HepG2 (cell line): ENCODE data around the gene TOR4A. TPM values are rescaled to one million over a fixed set of nuclear protein-coding genes. Genes with fewer than 3 reads are reported as not detected.

Experiments used
- ADNP ChIP-seq: sonication (generic); formaldehyde crosslinking; IDR thresholded peaks from 2 replicates; pipeline ENCODE4 v1.4.0; 2020; ENCODE audit warnings: missing genetic modification reagents
- MAZ ChIP-seq, 2 experiments: sonication (generic) in 1 of 2; formaldehyde crosslinking in 1 of 2; IDR thresholded peaks; 2 replicates each; pipeline versions ENCODE4 v1.5.0 to v1.6.1; 2012 to 2020; ENCODE audit warnings: low read depth in 2 of 2, mild to moderate bottlenecking in 2 of 2, borderline replicate concordance in 1 of 2, improper control_type of control experiment in 1 of 2, low read length in 1 of 2, missing genetic modification reagents in 1 of 2, moderate library complexity in 1 of 2
- MBD4 ChIP-seq: IDR thresholded peaks from 2 replicates; pipeline ENCODE4 v1.6.1; 2012; ENCODE audit warnings: low read length, inconsistent platforms, borderline replicate concordance
- RBFOX2 ChIP-seq: fragments of 200-400 bp; formaldehyde crosslinking; IDR thresholded peaks from 2 replicates; pipeline ENCODE4 v1.6.1; 2017; ENCODE audit warnings: low read depth, mild to moderate bottlenecking, low read length
- REXO4 ChIP-seq: sonication (generic); formaldehyde crosslinking; IDR thresholded peaks from 2 replicates; pipeline ENCODE4 v1.8.0; 2022; ENCODE audit warnings: missing genetic modification reagents, mild to moderate bottlenecking, borderline replicate concordance
- SALL1 ChIP-seq: sonication (generic); formaldehyde crosslinking; IDR thresholded peaks from 2 replicates; pipeline ENCODE4 v1.8.0; 2022; ENCODE audit warnings: mild to moderate bottlenecking, missing genetic modification reagents
- SOX13 ChIP-seq, 3 experiments: fragments of 450-650 bp in 1 of 3; sonication (generic) in 1 of 3; formaldehyde crosslinking in 1 of 3; IDR thresholded peaks in 2 of 3; conservative IDR thresholded peaks in 1 of 3; 2 replicates each; pipeline versions ENCODE4 v1.5.0 to v1.6.1; 2016 to 2020; ENCODE audit warnings: antibody characterized with exemption in 1 of 3, mild to moderate bottlenecking in 1 of 3, missing compliant biosample characterization in 1 of 3, missing genetic modification reagents in 1 of 3, moderate library complexity in 1 of 3
- ZNF3 ChIP-seq: IDR thresholded peaks from 2 replicates; pipeline ENCODE4 v1.7.0; 2017; ENCODE audit warnings: inconsistent platforms
- ZNF496 ChIP-seq: sonication (generic); formaldehyde crosslinking; IDR thresholded peaks from 2 replicates; pipeline ENCODE4 v1.8.1; 2023; ENCODE audit warnings: mild to moderate bottlenecking, moderate library complexity, missing genetic modification reagents; ENCODE audit not compliant: insufficient replicate concordance
- ZNF782 ChIP-seq: sonication (generic); formaldehyde crosslinking; IDR thresholded peaks from 2 replicates; pipeline ENCODE4 v1.4.0; 2020; ENCODE audit warnings: missing genetic modification reagents, mild to moderate bottlenecking, borderline replicate concordance
- ZNF891 ChIP-seq: sonication (generic); formaldehyde crosslinking; IDR thresholded peaks from 2 replicates; pipeline ENCODE4 v1.5.0; 2020; ENCODE audit warnings: mild to moderate bottlenecking, missing genetic modification reagents
- polyA plus RNA-seq, 8 experiments: library from polyadenylated mRNA; depleted of rRNA in 3 of 8; stranded (reverse) in 7 of 8; unstranded in 1 of 8; fragments of >200 nt; fragmentation: Illumina TruSeq in 4 of 8; extraction: Trizol in 4 of 8; gene quantifications; 2 replicates each; pipeline versions ENCODE4 v1.2.1 to v1.2.3, GENCODE V29; 2011 to 2016; ENCODE audit warnings: low read depth in 4 of 8, missing spikeins in 1 of 8, mixed read lengths in 1 of 8; ENCODE audit not compliant: insufficient read depth in 1 of 8
- total RNA-seq, 5 experiments: library from RNA; depleted of rRNA; stranded (reverse); fragments of >200 nt; fragmentation: Illumina TruSeq; extraction: Trizol; gene quantifications; 2 replicates each; pipeline ENCODE4 v1.2.3, GENCODE V29; 2016; ENCODE audit warnings: low read depth in 1 of 5
- TF ChIP-seq, protein P1 (sequence below): sonication (generic); formaldehyde crosslinking; IDR thresholded peaks from 2 replicates; pipeline ENCODE4 v1.4.0; 2020; ENCODE audit warnings: missing genetic modification reagents
- TF ChIP-seq, protein P2 (sequence below): sonication (generic); formaldehyde crosslinking; IDR thresholded peaks from 2 replicates; pipeline ENCODE4 v1.4.0; 2020; ENCODE audit warnings: mild to moderate bottlenecking, missing genetic modification reagents
- TF ChIP-seq, protein P3 (sequence below): sonication (generic); formaldehyde crosslinking; IDR thresholded peaks from 2 replicates; pipeline ENCODE4 v1.4.0; 2020; ENCODE audit warnings: missing genetic modification reagents, borderline replicate concordance

The TOR4A gene
- total and polyA plus RNA-seq, 2 of the 13 experiments (the other 11 are each of a cell fraction or from before 2014, with no cell fraction given), result 11.1 to 14.2 TPM

DNA sequence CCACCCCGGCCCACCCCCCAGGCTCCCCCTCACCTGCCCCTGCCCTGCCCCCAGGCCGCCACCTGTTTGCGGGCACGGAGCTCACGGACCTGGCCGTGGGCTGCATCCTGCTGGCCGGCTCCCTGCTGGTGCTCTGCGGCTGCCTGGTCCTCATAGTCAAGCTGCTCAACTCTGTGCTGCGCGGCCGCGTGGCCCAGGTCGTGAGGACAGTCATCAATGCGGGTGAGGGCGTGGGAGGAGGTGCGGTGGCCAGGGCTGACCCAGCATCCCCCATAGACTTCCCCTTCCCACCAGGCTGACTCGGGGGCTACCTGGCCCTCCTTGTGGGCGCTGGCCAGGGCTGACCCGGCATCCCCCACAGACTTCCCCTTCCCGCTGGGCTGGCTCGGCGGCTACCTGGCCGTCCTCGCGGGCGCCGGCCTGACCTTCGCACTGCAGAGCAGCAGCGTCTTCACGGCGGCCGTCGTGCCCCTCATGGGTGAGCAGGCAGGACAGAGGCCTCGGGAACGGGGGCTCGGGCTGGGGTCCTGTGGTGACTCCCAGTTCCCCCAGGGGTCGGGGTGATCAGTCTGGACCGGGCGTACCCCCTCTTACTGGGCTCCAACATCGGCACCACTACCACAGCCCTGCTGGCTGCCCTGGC, 43.4 kb upstream of the TOR4A start (continued):
- TF ChIP-seq, protein P1, sequence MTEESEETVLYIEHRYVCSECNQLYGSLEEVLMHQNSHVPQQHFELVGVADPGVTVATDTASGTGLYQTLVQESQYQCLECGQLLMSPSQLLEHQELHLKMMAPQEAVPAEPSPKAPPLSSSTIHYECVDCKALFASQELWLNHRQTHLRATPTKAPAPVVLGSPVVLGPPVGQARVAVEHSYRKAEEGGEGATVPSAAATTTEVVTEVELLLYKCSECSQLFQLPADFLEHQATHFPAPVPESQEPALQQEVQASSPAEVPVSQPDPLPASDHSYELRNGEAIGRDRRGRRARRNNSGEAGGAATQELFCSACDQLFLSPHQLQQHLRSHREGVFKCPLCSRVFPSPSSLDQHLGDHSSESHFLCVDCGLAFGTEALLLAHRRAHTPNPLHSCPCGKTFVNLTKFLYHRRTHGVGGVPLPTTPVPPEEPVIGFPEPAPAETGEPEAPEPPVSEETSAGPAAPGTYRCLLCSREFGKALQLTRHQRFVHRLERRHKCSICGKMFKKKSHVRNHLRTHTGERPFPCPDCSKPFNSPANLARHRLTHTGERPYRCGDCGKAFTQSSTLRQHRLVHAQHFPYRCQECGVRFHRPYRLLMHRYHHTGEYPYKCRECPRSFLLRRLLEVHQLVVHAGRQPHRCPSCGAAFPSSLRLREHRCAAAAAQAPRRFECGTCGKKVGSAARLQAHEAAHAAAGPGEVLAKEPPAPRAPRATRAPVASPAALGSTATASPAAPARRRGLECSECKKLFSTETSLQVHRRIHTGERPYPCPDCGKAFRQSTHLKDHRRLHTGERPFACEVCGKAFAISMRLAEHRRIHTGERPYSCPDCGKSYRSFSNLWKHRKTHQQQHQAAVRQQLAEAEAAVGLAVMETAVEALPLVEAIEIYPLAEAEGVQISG (CRISPR knock-in tag), result peak; percentile 47; the same call in 1 of the 2 replicates
- TF ChIP-seq, protein P2, sequence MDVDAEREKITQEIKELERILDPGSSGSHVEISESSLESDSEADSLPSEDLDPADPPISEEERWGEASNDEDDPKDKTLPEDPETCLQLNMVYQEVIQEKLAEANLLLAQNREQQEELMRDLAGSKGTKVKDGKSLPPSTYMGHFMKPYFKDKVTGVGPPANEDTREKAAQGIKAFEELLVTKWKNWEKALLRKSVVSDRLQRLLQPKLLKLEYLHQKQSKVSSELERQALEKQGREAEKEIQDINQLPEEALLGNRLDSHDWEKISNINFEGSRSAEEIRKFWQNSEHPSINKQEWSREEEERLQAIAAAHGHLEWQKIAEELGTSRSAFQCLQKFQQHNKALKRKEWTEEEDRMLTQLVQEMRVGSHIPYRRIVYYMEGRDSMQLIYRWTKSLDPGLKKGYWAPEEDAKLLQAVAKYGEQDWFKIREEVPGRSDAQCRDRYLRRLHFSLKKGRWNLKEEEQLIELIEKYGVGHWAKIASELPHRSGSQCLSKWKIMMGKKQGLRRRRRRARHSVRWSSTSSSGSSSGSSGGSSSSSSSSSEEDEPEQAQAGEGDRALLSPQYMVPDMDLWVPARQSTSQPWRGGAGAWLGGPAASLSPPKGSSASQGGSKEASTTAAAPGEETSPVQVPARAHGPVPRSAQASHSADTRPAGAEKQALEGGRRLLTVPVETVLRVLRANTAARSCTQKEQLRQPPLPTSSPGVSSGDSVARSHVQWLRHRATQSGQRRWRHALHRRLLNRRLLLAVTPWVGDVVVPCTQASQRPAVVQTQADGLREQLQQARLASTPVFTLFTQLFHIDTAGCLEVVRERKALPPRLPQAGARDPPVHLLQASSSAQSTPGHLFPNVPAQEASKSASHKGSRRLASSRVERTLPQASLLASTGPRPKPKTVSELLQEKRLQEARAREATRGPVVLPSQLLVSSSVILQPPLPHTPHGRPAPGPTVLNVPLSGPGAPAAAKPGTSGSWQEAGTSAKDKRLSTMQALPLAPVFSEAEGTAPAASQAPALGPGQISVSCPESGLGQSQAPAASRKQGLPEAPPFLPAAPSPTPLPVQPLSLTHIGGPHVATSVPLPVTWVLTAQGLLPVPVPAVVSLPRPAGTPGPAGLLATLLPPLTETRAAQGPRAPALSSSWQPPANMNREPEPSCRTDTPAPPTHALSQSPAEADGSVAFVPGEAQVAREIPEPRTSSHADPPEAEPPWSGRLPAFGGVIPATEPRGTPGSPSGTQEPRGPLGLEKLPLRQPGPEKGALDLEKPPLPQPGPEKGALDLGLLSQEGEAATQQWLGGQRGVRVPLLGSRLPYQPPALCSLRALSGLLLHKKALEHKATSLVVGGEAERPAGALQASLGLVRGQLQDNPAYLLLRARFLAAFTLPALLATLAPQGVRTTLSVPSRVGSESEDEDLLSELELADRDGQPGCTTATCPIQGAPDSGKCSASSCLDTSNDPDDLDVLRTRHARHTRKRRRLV, result no peak
- TF ChIP-seq ZNF891 (CRISPR knock-in tag), result 0 out of 2 replicates have a peak, but pooled peaks have one; percentile 27
- TF ChIP-seq ZNF496 (CRISPR knock-in tag), result no peak
- no peak for TF ChIP-seq ZNF782
- TF ChIP-seq SALL1 (CRISPR knock-in tag), result 0 out of 2 replicates have a peak, but pooled peaks have one; percentile 24
- no peak for TF ChIP-seq MAZ (IDR thresholded peaks at IDR 0.05; ENCODE audit: borderline replicate concordance, low read depth, low read length)
- peak; percentile 35; the same call in 1 of the 2 replicates for TF ChIP-seq MAZ (CRISPR knock-in tag; IDR thresholded peaks at IDR 0.05; ENCODE audit: low read depth)
- TF ChIP-seq, protein P3, sequence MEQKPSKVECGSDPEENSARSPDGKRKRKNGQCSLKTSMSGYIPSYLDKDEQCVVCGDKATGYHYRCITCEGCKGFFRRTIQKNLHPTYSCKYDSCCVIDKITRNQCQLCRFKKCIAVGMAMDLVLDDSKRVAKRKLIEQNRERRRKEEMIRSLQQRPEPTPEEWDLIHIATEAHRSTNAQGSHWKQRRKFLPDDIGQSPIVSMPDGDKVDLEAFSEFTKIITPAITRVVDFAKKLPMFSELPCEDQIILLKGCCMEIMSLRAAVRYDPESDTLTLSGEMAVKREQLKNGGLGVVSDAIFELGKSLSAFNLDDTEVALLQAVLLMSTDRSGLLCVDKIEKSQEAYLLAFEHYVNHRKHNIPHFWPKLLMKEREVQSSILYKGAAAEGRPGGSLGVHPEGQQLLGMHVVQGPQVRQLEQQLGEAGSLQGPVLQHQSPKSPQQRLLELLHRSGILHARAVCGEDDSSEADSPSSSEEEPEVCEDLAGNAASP (CRISPR knock-in tag), result no peak
- TF ChIP-seq ZNF3, result no peak
- TF ChIP-seq REXO4 (CRISPR knock-in tag), result no peak
- no peak for TF ChIP-seq ADNP (CRISPR knock-in tag)
- TF ChIP-seq RBFOX2, result peak; percentile 68
- no peak for TF ChIP-seq SOX13 (IDR thresholded peaks at IDR 0.05)
- no peak for TF ChIP-seq SOX13 (CRISPR knock-in tag; conservative IDR thresholded peaks at IDR 0.05 in 1 of 2, IDR thresholded peaks at IDR 0.05 in 1 of 2)
- no peak for TF ChIP-seq MBD4
